ENCODE measurements around the gene KCTD4.

Gene KCTD4

GRCh38 chr13:45231305-45231704 is 30.5 kb upstream of the KCTD4 start:
- Histone ChIP-seq H3K4me1 (ENCODE audit: control insufficient read depth, low read length) (no peaks in the 10 kb centered on the region), H3K4me3 (ENCODE audit: low read length) (no peak overlapping the region), H3K79me2 (ENCODE audit: control insufficient read depth, low read length) (no peaks in the 10 kb centered on the region), H3K9me3 (ENCODE audit: control insufficient read depth, insufficient read depth, low read length) (no peaks in the 10 kb centered on the region), H3K27ac (ENCODE audit: low read depth, low read length) (no peak overlapping the region), H3K4me2 (ENCODE audit: low read length) (no peak overlapping the region), H3F3A (ENCODE audit: control insufficient read depth, insufficient read depth) (no peaks in the 10 kb centered on the region), H3K27me3 (ENCODE audit: control insufficient read depth, low read length) (no peaks in the 10 kb centered on the region), H3K9me2 (replicated peaks; ENCODE audit: control insufficient read depth, low read length) (no peaks in the 10 kb centered on the region), H4K20me1 (ENCODE audit: control insufficient read depth, insufficient read depth, low read depth, low read length) (no peaks in the 10 kb centered on the region), H3K36me3 (ENCODE audit: control insufficient read depth, low read length) (no peaks in the 10 kb centered on the region)
- no peak for TF ChIP-seq EZH2phosphoT487 (IDR thresholded peaks at IDR 0.05; ENCODE audit: borderline replicate concordance, low read length)
- TF ChIP-seq CTCF (IDR thresholded peaks at IDR 0.05; ENCODE audit: low read depth, low read length, poor library complexity, severe bottlenecking): no peak

GRCh38 chr13:45229172-45229571 is 28.3 kb upstream of the KCTD4 start:
- Histone ChIP-seq H3K4me2 (ENCODE audit: low read length) (no peak overlapping the region), H3K9me2 (replicated peaks; ENCODE audit: control insufficient read depth, low read length) (no peaks in the 10 kb centered on the region), H3K4me3 (ENCODE audit: low read length) (no peak overlapping the region), H3K36me3 (ENCODE audit: control insufficient read depth, low read length) (no peaks in the 10 kb centered on the region), H3K79me2 (ENCODE audit: control insufficient read depth, low read length) (no peaks in the 10 kb centered on the region), H3K27me3 (ENCODE audit: control insufficient read depth, low read length) (no peaks in the 10 kb centered on the region), H3K4me1 (ENCODE audit: control insufficient read depth, low read length) (no peaks in the 10 kb centered on the region), H3F3A (ENCODE audit: control insufficient read depth, insufficient read depth) (no peaks in the 10 kb centered on the region), H3K9me3 (ENCODE audit: control insufficient read depth, insufficient read depth, low read length) (no peaks in the 10 kb centered on the region), H4K20me1 (ENCODE audit: control insufficient read depth, insufficient read depth, low read depth, low read length) (no peaks in the 10 kb centered on the region), H3K27ac (ENCODE audit: low read depth, low read length) (no peak overlapping the region)
- TF ChIP-seq EZH2phosphoT487 (IDR thresholded peaks at IDR 0.05; ENCODE audit: borderline replicate concordance, low read length) (no peak), CTCF (IDR thresholded peaks at IDR 0.05; ENCODE audit: low read depth, low read length, poor library complexity, severe bottlenecking) (no peak)

- Histone ChIP-seq H3K36me3 (ENCODE audit: control insufficient read depth, low read length) (no peaks in the 10 kb centered on the region), H3K4me3 (ENCODE audit: low read length) (no peak overlapping the region), H3K4me1 (ENCODE audit: control insufficient read depth, low read length) (no peaks in the 10 kb centered on the region), H3K27me3 (ENCODE audit: control insufficient read depth, low read length) (no peaks in the 10 kb centered on the region), H3K9me2 (replicated peaks; ENCODE audit: control insufficient read depth, low read length) (no peaks in the 10 kb centered on the region), H3F3A (ENCODE audit: control insufficient read depth, insufficient read depth) (no peaks in the 10 kb centered on the region), H3K4me2 (ENCODE audit: low read length) (no peak overlapping the region), H3K9me3 (ENCODE audit: control insufficient read depth, insufficient read depth, low read length) (no peaks in the 10 kb centered on the region), H4K20me1 (ENCODE audit: control insufficient read depth, insufficient read depth, low read depth, low read length) (no peaks in the 10 kb centered on the region), H3K27ac (ENCODE audit: low read depth, low read length) (no peak overlapping the region), H3K79me2 (ENCODE audit: control insufficient read depth, low read length) (no peaks in the 10 kb centered on the region)
- TF ChIP-seq EZH2phosphoT487 (IDR thresholded peaks at IDR 0.05; ENCODE audit: borderline replicate concordance, low read length): no peak
- no peak for TF ChIP-seq CTCF (IDR thresholded peaks at IDR 0.05; ENCODE audit: low read depth, low read length, poor library complexity, severe bottlenecking)
Observed at GRCh38 chr13:45228002-45228401, 27.2 kb upstream of the KCTD4 start.

- Histone ChIP-seq H3K4me2 (ENCODE audit: low read length) (no peak overlapping the region), H3K9me2 (replicated peaks; ENCODE audit: control insufficient read depth, low read length) (no peaks in the 10 kb centered on the region), H3K27me3 (ENCODE audit: control insufficient read depth, low read length) (no peaks in the 10 kb centered on the region), H3K36me3 (ENCODE audit: control insufficient read depth, low read length) (no peaks in the 10 kb centered on the region), H3K4me3 (ENCODE audit: low read length) (no peak overlapping the region), H3K9me3 (ENCODE audit: control insufficient read depth, insufficient read depth, low read length) (no peaks in the 10 kb centered on the region), H3K27ac (ENCODE audit: low read depth, low read length) (no peak overlapping the region), H3K4me1 (ENCODE audit: control insufficient read depth, low read length) (no peaks in the 10 kb centered on the region), H4K20me1 (ENCODE audit: control insufficient read depth, insufficient read depth, low read depth, low read length) (no peaks in the 10 kb centered on the region), H3K79me2 (ENCODE audit: control insufficient read depth, low read length) (no peaks in the 10 kb centered on the region), H3F3A (ENCODE audit: control insufficient read depth, insufficient read depth) (no peaks in the 10 kb centered on the region)
- no peak for TF ChIP-seq CTCF (IDR thresholded peaks at IDR 0.05; ENCODE audit: low read depth, low read length, poor library complexity, severe bottlenecking)
- TF ChIP-seq EZH2phosphoT487 (IDR thresholded peaks at IDR 0.05; ENCODE audit: borderline replicate concordance, low read length): no peak
Observed at GRCh38 chr13:45226024-45226423, 25.2 kb upstream of the KCTD4 start.
